HepG2 (cell line): ENCODE measurements around the gene NADK2. TPM values are rescaled to one million over a fixed set of nuclear protein-coding genes. Genes with fewer than 3 reads are reported as not detected.

Source experiments
- ATAC-seq: fragments of 200-7000 bp; cut with Tn5 transposase; 3 replicates; pipeline ENCODE4 v1.9.1; 2020; ENCODE audit warnings: mild to moderate bottlenecking, moderate library complexity
- BruUV-seq: library from RNA; stranded (reverse); fragments of 400-500 nt; replicated peaks from 2 replicates; lab custom pipeline; 2021; lab: Mats Ljungman, UMichigan
- CTCF ChIA-PET: fragments of 300-600 bp; formaldehyde crosslinking; extraction: SDS; loops from one replicate; lab custom pipeline; 2021; ENCODE audit warnings: low total read pairs, inconsistent platforms, low intra/inter-chr PET ratio; lab: Yijun Ruan, JAX
- POLR2A ChIA-PET: fragments of 350-600 bp; sonication (Branson Sonifier 250); formaldehyde crosslinking; loops from one replicate; lab custom pipeline; 2020; ENCODE audit warnings: antibody characterized with exemption, inconsistent platforms; lab: Yijun Ruan, JAX
- DNase-seq: peaks from one replicate; pipeline ENCODE4 v3.0.0-alpha.2; 2015; ENCODE audit warnings: low spot score
- FAIRE-seq: peaks from 3 replicates; lab custom pipeline; 2011; peaks lifted over from hg19 to GRCh38; lab: Jason Lieb, UNC
- H2AFZ ChIP-seq: one replicate; pipeline ENCODE4 v1.6.1; 2011; ENCODE audit warnings: low read length, inconsistent platforms
- H3K27ac ChIP-seq: fragments of 300-600 bp; 3 replicates; pipeline ENCODE4 v1.8.0; 2011; ENCODE audit warnings: mixed run types, mild to moderate bottlenecking, mixed read lengths, low read length, inconsistent platforms; ENCODE audit not compliant: insufficient read depth; ENCODE audit errors: extremely low read length
- H3K27me3 ChIP-seq, 2 experiments: fragments of 200-600 bp in 1 of 2; 2 replicates in 1 of 2; 3 replicates in 1 of 2; pipeline versions ENCODE4 v1.6.0 to v1.8.0; 2011; ENCODE audit warnings: low read length in 2 of 2, mild to moderate bottlenecking in 2 of 2, moderate library complexity in 2 of 2, inconsistent platforms in 1 of 2; ENCODE audit not compliant: insufficient read depth in 2 of 2, control insufficient read depth in 1 of 2
- H3K36me3 ChIP-seq, 2 experiments: fragments of 200-600 bp in 1 of 2; replicated peaks in 1 of 2; 2 replicates in 1 of 2; 3 replicates in 1 of 2; pipeline versions ENCODE4 v1.5.1 to v1.8.0; 2011; ENCODE audit warnings: low read length in 2 of 2, inconsistent platforms in 1 of 2; ENCODE audit not compliant: insufficient read depth in 2 of 2, control insufficient read depth in 1 of 2
- H3K4me1 ChIP-seq: 2 replicates; pipeline ENCODE4 v1.5.1; 2012; ENCODE audit warnings: low read length, inconsistent platforms; ENCODE audit not compliant: insufficient read depth
- H3K4me2 ChIP-seq: 2 replicates; pipeline ENCODE4 v1.6.0; 2011; ENCODE audit warnings: low read depth, low read length, inconsistent platforms
- H3K4me3 ChIP-seq, 3 experiments: fragments of 200-600 bp in 1 of 3; sonication (generic), shearing (Covaris generic) in 1 of 3; replicated peaks in 1 of 3; 2 replicates each; pipeline ENCODE4 v1.5.1; 2011 to 2016; ENCODE audit warnings: low read length in 3 of 3, inconsistent platforms in 2 of 3, low read depth in 2 of 3, mild to moderate bottlenecking in 2 of 3, control low read depth in 1 of 3, mixed read lengths in 1 of 3; ENCODE audit not compliant: insufficient read depth in 1 of 3
- H3K79me2 ChIP-seq: one replicate; pipeline ENCODE4 v1.6.1; 2011; ENCODE audit warnings: low read length, inconsistent platforms; ENCODE audit not compliant: insufficient read depth
- H3K9ac ChIP-seq: 2 replicates; pipeline ENCODE4 v1.6.0; 2011; ENCODE audit warnings: mild to moderate bottlenecking, low read depth, low read length, inconsistent platforms; ENCODE audit not compliant: insufficient read depth
- H3K9me3 ChIP-seq: 2 replicates; pipeline ENCODE4 v1.5.1; 2012; ENCODE audit warnings: mild to moderate bottlenecking, low read length
- H4K20me1 ChIP-seq: 2 replicates; pipeline ENCODE4 v1.6.0; 2011; ENCODE audit warnings: inconsistent platforms, mild to moderate bottlenecking, low read length, moderate library complexity; ENCODE audit not compliant: insufficient read depth
- ELF4 ChIP-seq: sonication (generic); formaldehyde crosslinking; IDR thresholded peaks from 2 replicates; pipeline ENCODE4 v1.5.0; 2020; ENCODE audit warnings: missing genetic modification reagents, mild to moderate bottlenecking, moderate library complexity, borderline replicate concordance
- FOSL1 ChIP-seq: sonication (generic); formaldehyde crosslinking; IDR thresholded peaks from 2 replicates; pipeline ENCODE4 v1.9.0; 2021; ENCODE audit warnings: missing genetic modification reagents, borderline replicate concordance
- GMEB1 ChIP-seq: sonication (generic); formaldehyde crosslinking; IDR thresholded peaks from 2 replicates; pipeline ENCODE4 v1.5.1; 2020; ENCODE audit warnings: missing genetic modification reagents, mild to moderate bottlenecking, borderline replicate concordance
- IRF9 ChIP-seq: sonication (generic); formaldehyde crosslinking; IDR thresholded peaks from 2 replicates; pipeline ENCODE4 v1.8.0; 2022; ENCODE audit warnings: missing genetic modification reagents, mild to moderate bottlenecking, borderline replicate concordance
- KDM4B ChIP-seq: sonication (generic); formaldehyde crosslinking; IDR thresholded peaks from 2 replicates; pipeline ENCODE4 v1.4.0; 2020; ENCODE audit warnings: missing genetic modification reagents
- PHF21A ChIP-seq: sonication (generic); formaldehyde crosslinking; IDR thresholded peaks from 2 replicates; pipeline ENCODE4 v1.5.0; 2020; ENCODE audit warnings: mild to moderate bottlenecking, missing genetic modification reagents
- PRDM10 ChIP-seq: sonication (generic); formaldehyde crosslinking; IDR thresholded peaks from 2 replicates; pipeline ENCODE4 v1.4.0; 2020; ENCODE audit warnings: low read depth, missing genetic modification reagents
- SP4 ChIP-seq: sonication (generic); formaldehyde crosslinking; IDR thresholded peaks from 2 replicates; pipeline ENCODE4 v1.8.1; 2023; ENCODE audit warnings: mild to moderate bottlenecking, missing genetic modification reagents
- WGBS: methylation state at CpG from one replicate; pipeline ENCODE4 v1.1.6; 2017; ENCODE audit warnings: low lambda C conversion rate; 5-methylcytosine and 5-hydroxymethylcytosine counted together
- in situ Hi-C: cut with HindIII; loops from 2 replicates; pipeline ENCODE4 v1.10.0; 2017; ENCODE audit warnings: low pct_unique_long_range_greater_than_20kb; ENCODE audit not compliant: extremely low pct_ligation_motif_present
- intact Hi-C: fragments of 100-400 bp; cut with micrococcal nuclease; formaldehyde crosslinking; loops from one replicate; pipeline ENCODE4 v1.10.0; 2022; ENCODE audit not compliant: unreplicated experiment
- polyA plus RNA-seq, 8 experiments: library from polyadenylated mRNA; depleted of rRNA in 3 of 8; stranded (reverse) in 7 of 8; unstranded in 1 of 8; fragments of >200 nt; fragmentation: Illumina TruSeq in 4 of 8; extraction: Trizol in 4 of 8; gene quantifications; 2 replicates each; pipeline versions ENCODE4 v1.2.1 to v1.2.3, GENCODE V29; 2011 to 2016; ENCODE audit warnings: low read depth in 4 of 8, missing spikeins in 1 of 8, mixed read lengths in 1 of 8; ENCODE audit not compliant: insufficient read depth in 1 of 8
- total RNA-seq, 5 experiments: library from RNA; depleted of rRNA; stranded (reverse); fragments of >200 nt; fragmentation: Illumina TruSeq; extraction: Trizol; gene quantifications; 2 replicates each; pipeline ENCODE4 v1.2.3, GENCODE V29; 2016; ENCODE audit warnings: low read depth in 1 of 5

NADK2 gene
- total and polyA plus RNA-seq, 2 of the 13 experiments (the other 11 are each of a cell fraction or from before 2014, with no cell fraction given), result 13.9 to 71.4 TPM

- Histone ChIP-seq H3K4me1 (no peaks in the 10 kb centered on the region), H2AFZ (no peak overlapping the region), H3K36me3 (no peaks in the 10 kb centered on the region), H3K79me2 (no peaks in the 10 kb centered on the region), H3K4me2 (no peak overlapping the region), H3K27ac (no peak overlapping the region), H3K27me3 (no peaks in the 10 kb centered on the region), H3K4me3 (no peak overlapping the region), H3K9ac (no peak overlapping the region), H3K9me3 (no peaks in the 10 kb centered on the region), H4K20me1 (no peaks in the 10 kb centered on the region)
- no TSS peak for BruUV-seq
- FAIRE-seq, result no peak
- WGBS, result 6% methylated on average over 5 of the region's 5 CpGs
- no peak for TF ChIP-seq IRF9 (CRISPR knock-in tag)
- no peak for TF ChIP-seq PRDM10 (CRISPR knock-in tag)
- no peak for TF ChIP-seq KDM4B
- TF ChIP-seq FOSL1 (CRISPR knock-in tag), result no peak
- no peak for TF ChIP-seq PHF21A (CRISPR knock-in tag)
- TF ChIP-seq SP4 (CRISPR knock-in tag), result no peak
- no peak for TF ChIP-seq GMEB1
- no peak for TF ChIP-seq ELF4
- POLR2A ChIA-PET, result no interaction called here
- in situ Hi-C loops (no loop called here), intact Hi-C loops (no loop called here)
- no peak for ATAC-seq
- CTCF ChIA-PET, result no interaction called here
- no peak for DNase-seq
These were observed 35.9 kb upstream of the NADK2 start for GRCh38 chr5:36277521-36278176.
